D721Med (cell line): ENCODE measurements around the gene LRSAM1.

Source experiments
- DNase-seq: peaks from one replicate; pipeline ENCODE4 v3.0.0; 2011; ENCODE audit warnings: low spot score; ENCODE audit not compliant: insufficient read length
- FAIRE-seq: peaks from 2 replicates; lab custom pipeline; 2011; peaks lifted over from hg19 to GRCh38; lab: Jason Lieb, UNC
- CTCF ChIP-seq: IDR thresholded peaks from 2 replicates; pipeline ENCODE4 v1.5.1; 2012; ENCODE audit warnings: mild to moderate bottlenecking, control low read depth; ENCODE audit not compliant: insufficient read depth; ENCODE audit errors: missing control alignments

LRSAM1 gene

GRCh38 chr9:127445851-127446712 is 5.2 kb upstream of the LRSAM1 start:
- DNase-seq (no peak), FAIRE-seq (no peak)
- TF ChIP-seq CTCF, result no peak

GRCh38 chr9:127446713-127447415 is 4.4 kb upstream of the LRSAM1 start:
- DNase-seq (no peak), FAIRE-seq (no peak)
- TF ChIP-seq CTCF, result no peak

GRCh38 chr9:127447416-127448111 is 3.7 kb upstream of the LRSAM1 start:
- DNase-seq, result no peak
- FAIRE-seq, result no peak
- no peak for TF ChIP-seq CTCF

GRCh38 chr9:127448112-127448805 is 3.1 kb upstream of the LRSAM1 start:
- no peak for FAIRE-seq
- no peak for TF ChIP-seq CTCF
- DNase-seq, result no peak

GRCh38 chr9:127449332-127449966 is 1.9 kb upstream of the LRSAM1 start:
- DNase-seq (no peak), FAIRE-seq (no peak)
- TF ChIP-seq CTCF, result no peak

- no peak for FAIRE-seq
- no peak for TF ChIP-seq CTCF
- no peak for DNase-seq
Measured at GRCh38 chr9:127450243-127450760, 1.0 kb upstream of the LRSAM1 start.
